GM19240 (cell line): ENCODE data around the gene PEX7.
"Not testable (repeated sequence)": the region's sequence is repeated elsewhere in the genome, so short reads cannot be mapped to it uniquely, and the experiment has no call there.

Experiments used
- DNase-seq: peaks from one replicate; pipeline ENCODE4 v3.0.0; 2011; ENCODE audit warnings: low spot score; ENCODE audit not compliant: insufficient read length

The PEX7 gene, protein sequence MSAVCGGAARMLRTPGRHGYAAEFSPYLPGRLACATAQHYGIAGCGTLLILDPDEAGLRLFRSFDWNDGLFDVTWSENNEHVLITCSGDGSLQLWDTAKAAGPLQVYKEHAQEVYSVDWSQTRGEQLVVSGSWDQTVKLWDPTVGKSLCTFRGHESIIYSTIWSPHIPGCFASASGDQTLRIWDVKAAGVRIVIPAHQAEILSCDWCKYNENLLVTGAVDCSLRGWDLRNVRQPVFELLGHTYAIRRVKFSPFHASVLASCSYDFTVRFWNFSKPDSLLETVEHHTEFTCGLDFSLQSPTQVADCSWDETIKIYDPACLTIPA

GRCh38 chr6:136822376-136823127, at the start of gene PEX7:
TSS of gene PEX7 (plus strand) at chr6:136822592. CDS start at chr6:136822666, 74 bp downstream.
- DNase-seq = peak; percentile 68

DNA sequence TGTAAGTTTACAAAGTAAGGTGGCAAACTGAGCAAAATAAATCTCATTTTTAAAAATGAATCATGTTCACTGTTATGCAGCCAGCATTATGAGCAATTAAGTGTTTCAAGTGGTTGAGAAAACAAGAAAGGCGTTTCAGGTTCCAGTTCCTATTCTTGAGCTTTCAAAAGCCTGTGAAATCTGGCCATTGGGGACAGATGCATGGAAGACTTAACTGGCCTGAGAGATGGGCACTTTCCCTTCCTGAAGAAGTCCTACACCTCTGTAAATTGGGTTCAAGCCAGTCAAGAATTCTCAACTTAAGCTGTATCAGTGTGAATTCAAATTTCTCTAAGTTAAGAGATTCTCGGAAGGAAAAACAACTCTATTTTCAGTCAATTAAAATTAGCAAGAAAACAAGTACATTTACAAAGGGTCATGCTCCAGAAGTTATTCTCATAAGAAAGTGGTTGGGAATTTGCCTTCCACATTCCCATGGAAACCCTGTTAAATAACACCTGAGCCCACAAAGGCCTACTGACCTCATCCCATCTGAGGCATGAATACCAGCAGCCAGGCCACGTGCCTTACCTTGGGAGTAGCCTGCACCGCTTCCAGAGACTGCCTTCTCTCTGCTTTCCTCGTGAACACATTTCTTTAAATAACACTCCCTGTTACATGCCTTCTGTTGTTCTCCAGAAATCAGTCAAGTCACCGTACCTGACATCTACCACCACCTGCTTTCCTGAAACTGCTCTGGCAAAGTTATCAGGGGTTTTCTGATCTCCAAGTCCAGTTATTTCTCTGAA, 49.5 kb upstream of the PEX7 start:
- no peak for DNase-seq

DNA sequence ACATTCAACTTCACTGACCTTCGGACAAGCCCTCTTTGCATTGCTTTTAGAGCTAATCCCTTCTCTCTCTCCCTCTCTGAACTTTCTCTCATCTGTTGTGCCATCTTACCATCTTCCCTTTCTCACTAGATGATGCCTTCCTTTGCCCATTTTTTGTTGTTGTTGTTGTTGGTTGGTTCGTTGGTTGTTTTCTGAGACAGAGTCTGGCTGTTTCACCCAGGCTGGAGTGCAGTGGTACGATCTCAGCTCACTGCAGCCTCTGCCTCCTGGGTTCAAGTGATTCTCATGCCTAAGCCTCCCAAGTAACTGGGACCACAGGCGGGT, 49.0 kb upstream of the PEX7 start:
- DNase-seq = no peak

GRCh38 chr6:136774228-136775041, 48.0 kb upstream of the PEX7 start:
- no peak for DNase-seq

GRCh38 chr6:136775081-136775480, 47.3 kb upstream of the PEX7 start:
- no peak for DNase-seq

DNA sequence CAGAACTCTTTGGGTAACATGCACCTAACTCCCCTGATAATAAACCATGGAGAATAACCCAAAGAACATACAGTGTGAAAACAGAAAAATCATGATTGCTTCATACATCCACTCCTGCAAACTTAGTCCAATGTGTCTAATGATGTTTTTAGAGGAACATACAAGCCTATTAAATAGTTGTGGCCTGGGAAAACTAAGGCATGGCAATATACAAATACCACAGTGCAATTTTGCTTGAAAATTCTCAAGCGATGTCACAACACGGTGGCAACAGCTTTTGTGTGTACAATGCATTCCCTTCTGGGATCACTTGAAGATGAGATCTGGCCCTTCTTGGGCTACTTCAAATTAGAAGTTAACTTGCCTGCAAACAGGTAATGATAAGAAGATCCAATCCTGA, 46.8 kb upstream of the PEX7 start:
- DNase-seq = no peak

DNA sequence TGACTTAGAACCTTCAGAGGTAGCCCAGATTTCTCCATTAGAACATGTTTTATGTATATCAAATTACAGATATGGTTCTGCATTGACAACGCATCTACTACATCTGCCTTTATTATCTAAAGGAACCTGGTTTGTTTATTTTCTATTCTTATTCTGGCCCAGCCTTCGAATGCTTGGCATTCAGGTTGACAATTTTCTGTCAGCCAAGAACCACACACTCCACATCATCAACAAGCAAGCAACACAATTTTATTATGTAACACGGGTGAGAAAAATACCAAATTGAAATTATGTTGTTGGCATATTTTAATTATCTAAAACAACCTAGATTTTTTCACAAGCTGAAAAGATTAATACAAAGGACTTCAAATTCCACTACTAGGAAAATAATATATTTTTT, 44.7 kb upstream of the PEX7 start:
- DNase-seq = no peak

GRCh38 chr6:136779682-136780081, 42.7 kb upstream of the PEX7 start:
- no peak for DNase-seq

DNA sequence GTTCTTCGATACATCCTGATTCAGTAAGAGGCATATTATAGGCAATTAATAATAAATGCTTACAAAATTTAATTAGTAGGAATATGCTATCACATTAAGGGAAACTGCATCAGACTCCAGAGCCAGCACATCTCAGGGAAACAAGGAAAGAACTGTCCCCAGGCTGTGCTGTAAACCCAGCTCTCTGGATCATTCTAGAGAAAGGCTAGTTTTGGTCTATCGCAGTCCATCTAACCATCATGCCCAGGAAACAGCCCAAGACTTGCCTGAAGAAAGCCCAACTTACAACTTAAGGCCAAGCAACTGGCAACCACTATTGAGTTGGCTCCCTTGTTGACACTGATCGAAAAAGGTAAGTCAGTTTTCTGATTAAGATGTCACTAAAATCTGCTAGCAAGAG, 41.4 kb upstream of the PEX7 start:
- no peak for DNase-seq

- DNase-seq = no peak
Observed at GRCh38 chr6:136782021-136782770, 40.2 kb upstream of the PEX7 start.

- DNase-seq = no peak
Observed at GRCh38 chr6:136783021-136783420, 39.4 kb upstream of the PEX7 start.

DNA sequence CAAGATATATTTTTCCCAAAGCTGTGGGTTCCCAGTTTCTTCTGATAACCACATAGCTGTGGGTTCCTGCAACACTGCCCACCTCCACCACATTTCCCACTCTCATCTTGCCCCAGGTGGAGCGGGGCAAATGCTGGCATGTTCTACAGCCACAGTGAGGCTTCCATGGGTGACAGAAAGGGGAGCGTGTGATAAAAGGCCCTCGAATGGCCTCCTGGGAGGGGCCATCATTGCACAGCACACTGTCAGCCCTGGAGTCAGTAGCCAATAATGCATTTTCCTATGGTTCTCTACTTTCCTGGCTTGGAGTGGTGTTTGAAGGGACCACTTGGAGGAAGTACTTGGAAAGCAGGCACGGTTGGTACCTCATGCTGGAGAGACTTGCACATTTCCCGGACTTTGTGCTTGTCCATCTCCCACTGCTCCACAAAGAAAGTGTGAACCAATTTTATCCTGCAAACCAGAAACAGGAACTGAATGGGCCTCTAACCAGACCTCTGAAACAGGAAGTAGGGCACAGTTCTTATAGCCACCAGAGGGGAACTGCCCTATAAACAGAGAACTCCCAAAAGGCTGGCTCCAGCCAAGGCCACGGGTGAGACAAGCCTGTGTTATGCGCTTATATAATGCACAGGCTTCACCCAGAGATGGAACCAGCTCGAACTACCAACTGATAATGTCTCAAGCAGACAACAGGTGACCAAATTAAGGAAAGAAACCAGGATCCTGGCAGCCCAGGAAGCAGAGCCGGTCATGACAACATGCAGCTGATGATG, 38.7 kb upstream of the PEX7 start:
- no peak for DNase-seq

GRCh38 chr6:136784271-136784664, 38.1 kb upstream of the PEX7 start:
- DNase-seq = no peak

DNA sequence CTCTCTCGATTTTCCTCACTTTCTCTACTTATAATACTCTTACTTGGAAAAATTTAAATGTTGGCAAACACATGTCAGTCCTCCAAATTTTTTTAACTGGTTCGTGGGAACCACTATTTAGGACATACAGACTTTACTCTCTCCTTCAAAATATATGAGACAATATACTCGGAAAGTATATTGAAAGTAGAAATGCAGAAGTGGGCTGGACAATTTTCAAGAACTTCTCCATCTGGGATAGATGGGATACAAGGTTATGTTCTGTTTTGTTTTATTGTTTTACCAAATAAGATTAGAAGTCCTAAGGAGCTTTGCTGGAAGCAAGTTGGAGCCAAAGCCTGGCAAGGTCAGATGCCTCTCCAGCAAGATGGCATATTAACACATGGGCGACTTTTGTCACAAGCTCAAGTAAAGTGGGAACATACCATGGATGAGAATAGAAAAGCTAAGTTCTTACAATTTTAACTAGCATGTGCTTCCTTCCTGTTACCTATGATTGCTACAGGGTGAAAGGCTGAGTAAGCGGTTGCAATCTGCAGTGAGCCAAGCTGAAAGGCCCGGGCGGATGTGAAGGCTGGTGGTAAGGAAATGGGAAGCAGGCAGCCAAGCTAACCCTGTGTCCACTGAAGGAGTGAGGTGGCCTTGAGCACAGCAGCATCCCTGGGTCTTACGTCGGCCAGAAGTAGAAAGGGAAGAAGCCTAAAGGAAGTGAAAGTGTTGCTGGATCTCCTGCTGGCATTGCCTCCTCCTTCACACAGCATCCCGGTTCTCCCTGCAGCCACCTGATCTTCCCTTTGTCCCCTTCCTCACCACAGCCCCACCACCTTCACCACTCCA, 37.3 kb upstream of the PEX7 start:
- no peak for DNase-seq

DNA sequence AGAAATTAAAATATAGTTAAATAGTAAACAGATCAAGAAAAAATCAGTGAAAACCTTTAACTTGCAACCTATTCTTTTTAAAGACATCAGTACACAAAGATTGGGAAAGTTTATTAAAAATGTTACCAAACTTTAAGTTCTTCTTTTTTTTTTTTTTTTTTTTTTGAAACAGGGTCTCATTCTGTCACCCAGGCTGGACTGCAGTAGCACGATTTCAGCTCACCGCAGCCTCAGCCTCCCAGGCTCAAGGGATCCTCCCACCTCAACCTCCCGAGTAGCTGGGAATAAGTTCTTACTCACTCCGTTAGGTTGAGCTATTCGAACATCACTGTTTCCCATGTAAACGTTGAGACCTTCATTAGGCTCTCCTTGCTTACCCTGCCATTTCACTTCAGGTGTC, 35.7 kb upstream of the PEX7 start:
- DNase-seq = no peak

- no peak for DNase-seq
Observed at GRCh38 chr6:136787726-136788068, 34.7 kb upstream of the PEX7 start.

- DNase-seq = no peak
Observed at GRCh38 chr6:136788069-136788902, 34.1 kb upstream of the PEX7 start.

GRCh38 chr6:136789440-136789839, 33.0 kb upstream of the PEX7 start:
- not testable (repeated sequence) for DNase-seq
